Heart left ventricle (tissue), 16 donors: ENCODE measurements around the gene C11orf91. TPM values are rescaled to one million over a fixed set of nuclear protein-coding genes. Genes with fewer than 3 reads are reported as not detected.

Experiments used
- ATAC-seq, 4 donors: fragments of 200-7000 bp; cut with Tn5 transposase; one replicate each; pipeline ENCODE4 v1.9.1; 2020 to 2022; ENCODE audit warnings: moderate library complexity in 4 of 4, mild to moderate bottlenecking in 3 of 4, moderate number of reproducible peaks in 1 of 4
- DNase-seq, 5 donors: peaks; one replicate each; pipeline ENCODE4 v3.0.0-alpha.2; 2020
- H3K27ac ChIP-seq, 12 donors: fragments of 200-600 bp; sonication (generic) in 4 of 12; one replicate each; pipeline versions ENCODE4 v1.5.0 to v1.8.0; 2016 to 2022; ENCODE audit warnings: mild to moderate bottlenecking in 2 of 12
- H3K27me3 ChIP-seq, 9 donors: fragments of 200-600 bp; sonication (generic) in 2 of 9; one replicate each; pipeline versions ENCODE4 v1.5.1 to v1.8.0; 2016 to 2022; ENCODE audit warnings: mild to moderate bottlenecking in 3 of 9
- H3K36me3 ChIP-seq, 9 donors: fragments of 200-600 bp; sonication (generic) in 2 of 9; one replicate each; pipeline versions ENCODE4 v1.5.0 to v1.8.0; 2018 to 2022; ENCODE audit warnings: mild to moderate bottlenecking in 2 of 9
- H3K4me1 ChIP-seq, 12 donors: fragments of 200-600 bp; sonication (generic) in 4 of 12; one replicate each; pipeline versions ENCODE4 v1.5.0 to v1.8.0; 2016 to 2022; ENCODE audit warnings: mild to moderate bottlenecking in 3 of 12
- H3K4me3 ChIP-seq, 12 donors: fragments of 200-600 bp; sonication (generic) in 4 of 12; one replicate each; pipeline versions ENCODE4 v1.5.0 to v1.8.0; 2017 to 2022; ENCODE audit warnings: mild to moderate bottlenecking in 9 of 12, moderate library complexity in 4 of 12
- H3K9me3 ChIP-seq, 12 donors: fragments of 200-600 bp; sonication (generic) in 4 of 12; one replicate each; pipeline versions ENCODE4 v1.5.0 to v1.8.0; 2016 to 2022; ENCODE audit warnings: mild to moderate bottlenecking in 1 of 12
- CTCF ChIP-seq, 12 donors: fragments of 200-600 bp; sonication (generic) in 4 of 12; IDR thresholded peaks; one replicate each; pipeline versions ENCODE4 v1.5.0 to v1.8.0; 2018 to 2022; ENCODE audit warnings: antibody characterized with exemption in 12 of 12, mild to moderate bottlenecking in 5 of 12
- POLR2A ChIP-seq, 2 donors: fragments of 450-650 bp; IDR thresholded peaks; one replicate each; pipeline ENCODE4 v1.6.1; 2017; ENCODE audit warnings: antibody characterized with exemption in 2 of 2, mild to moderate bottlenecking in 2 of 2, moderate library complexity in 2 of 2
- WGBS, 4 donors: extraction: QIAGEN DNeasy Blood & Tissue Kit in 2 of 4; methylation state at CpG; one replicate each; pipeline versions ENCODE4 v1.1.5 to v1.1.7; 2013 to 2018; 5-methylcytosine and 5-hydroxymethylcytosine counted together
- intact Hi-C, 10 donors: fragments of 100-400 bp; cut with DNase I; formaldehyde crosslinking; loops; one replicate each; pipeline versions ENCODE4 v1.11.1 to v1.14.2; 2022
- polyA plus RNA-seq, 2 donors: library from polyadenylated mRNA; stranded (reverse); fragments of 200-250 nt; gene quantifications; one replicate each; pipeline ENCODE4 v1.2.3, GENCODE V29; 2013
- total RNA-seq, 9 donors: library from RNA; depleted of rRNA in 2 of 9; stranded (reverse); fragments of >200 nt in 2 of 9; fragmentation: NEBNext Ultra II Directional in 3 of 9; extraction: Animal tissue kit (Norgen Biotek cat#: 25700) in 3 of 9; gene quantifications; one replicate each; pipeline versions ENCODE4 v1.1.0 to v1.2.4, GENCODE V29; 2016 to 2023
- donor health status: ischemic (EF 13 %, LVEDD 7.1; RV severe dilation, severe dysfunction).
- donor health status: healthy with polysubstance abuse.
- donor health status: DM: no; HTN: yes; CAD: no.
- donor health status: DM: no; HTN: no; CAD: no.
- donor health status: ischemic (EF 25% LVEDD 6.9; RV normal size, moderate dysfunction).
- donor health status: ischemic (EF 25% LVEDD 5.7; RV mildly dilated, moderate dysfunction).
- donor health status: healthy.
- donor health status: DM: yes; HTN: yes; CAD: no.
- donor health status: ischemic (EF 35%, LVEDD 5.7; RV mildly dilated, moderate dysfunction).
- donor health status: nonischemic (EF 11% LVEDD 7.7; RV severe dilation, severe dysfunction).
- donor health status: DM: yes; HTN: yes; CAD: no.
- donor health status: PGD.
- donor health status: ischemic (EF 29% LVEDD 5.4; RV normal size, mild dysfunction).
- donor health status: nonischemic (EF 23%, LVEDD 6.1; RV moderate dilation, normal function).

C11orf91 gene
- total and polyA plus RNA-seq, 11 donors, result 0.56 to 1.00 (median 0.70) TPM; not detected in 7

GRCh38 chr11:33721426-33721825 lies 20.8 kb upstream of the C11orf91 start:
- WGBS, 4 donors, result 0 to 24% (median 16%) methylated on average over 1 of the region's 1 CpG
- Histone ChIP-seq H3K4me3 (no peak overlapping the region), H3K4me1 (peaks cover 39 to 97% (median 75%) of the 10 kb centered on the region in 12 donors), H3K36me3 (peaks cover 3 to 60% (median 56%) of the 10 kb centered on the region in 9 donors), H3K27me3 (no peaks in the 10 kb centered on the region), H3K27ac (peak overlapping the region; percentile 78 to 96 (median 91)), H3K9me3 (no peaks in the 10 kb centered on the region)
- intact Hi-C loops, result no loop called here
- ATAC-seq (peak in 2 of 4 donors; percentile 28 to 29), DNase-seq (peak in 1 of 5 donors; percentile 66)
- TF ChIP-seq POLR2A (IDR thresholded peaks at IDR 0.05), result no peak

- TF ChIP-seq CTCF (IDR thresholded peaks at IDR 0.05) (no peak), POLR2A (IDR thresholded peaks at IDR 0.05) (no peak)
- no peak for DNase-seq
- Histone ChIP-seq H3K4me1 (peaks cover 28 to 95% (median 76%) of the 10 kb centered on the region in 12 donors), H3K9me3 (no peaks in the 10 kb centered on the region), H3K27me3 (no peaks in the 10 kb centered on the region), H3K4me3 (no peak overlapping the region), H3K27ac (peak overlapping the region in 7 of 12 donors; percentile 23 to 96 (median 93)), H3K36me3 (peaks cover 3 to 78% (median 73%) of the 10 kb centered on the region in 9 donors)
- intact Hi-C loops, result no loop called here
- no peak for ATAC-seq
- 82 to 85% (median 82%) methylated on average over 5 of the region's 5 CpGs for WGBS, 4 donors
Measured at GRCh38 chr11:33719587-33719986, 19.0 kb upstream of the C11orf91 start.

- ATAC-seq, result no peak
- Histone ChIP-seq H3K36me3 (peaks cover 3 to 90% (median 85%) of the 10 kb centered on the region in 9 donors), H3K27ac (peak overlapping the region in 4 of 12 donors; percentile 27 to 96 (median 63)), H3K27me3 (no peaks in the 10 kb centered on the region), H3K4me3 (no peak overlapping the region), H3K4me1 (peaks cover 23 to 95% (median 68%) of the 10 kb centered on the region in 12 donors), H3K9me3 (no peaks in the 10 kb centered on the region)
- 69 to 82% (median 73%) methylated on average over 2 of the region's 2 CpGs for WGBS, 4 donors
- DNase-seq, result no peak
- TF ChIP-seq POLR2A (IDR thresholded peaks at IDR 0.05) (no peak), CTCF (IDR thresholded peaks at IDR 0.05) (no peak)
- intact Hi-C loops, result no loop called here
Measured at GRCh38 chr11:33718440-33718839, 17.8 kb upstream of the C11orf91 start.

GRCh38 chr11:33716243-33716642 lies 15.6 kb upstream of the C11orf91 start:
- no peak overlapping the region for H3K4me3 ChIP-seq
- intact Hi-C loops, result no loop called here
- H3K4me1 ChIP-seq, result peaks cover 3 to 90% (median 56%) of the 10 kb centered on the region in 12 donors
- TF ChIP-seq CTCF (IDR thresholded peaks at IDR 0.05) (peak; percentile 8 to 63 (median 36)), POLR2A (IDR thresholded peaks at IDR 0.05) (no peak)
- no peaks in the 10 kb centered on the region for H3K9me3 ChIP-seq
- 59 to 75% (median 63%) methylated on average over 2 of the region's 2 CpGs for WGBS, 4 donors
- no peak for DNase-seq
- peak in 1 of 4 donors; percentile 46 for ATAC-seq
- H3K27me3 ChIP-seq, result no peaks in the 10 kb centered on the region
- H3K27ac ChIP-seq, result peak overlapping the region; percentile 27 to 81 (median 67)
- H3K36me3 ChIP-seq, result peaks cover 3 to 100% (median 98%) of the 10 kb centered on the region in 9 donors
